CD4-positive, CD25-positive, alpha-beta regulatory T cell (primary cell): ENCODE data around the gene PERM1. TPM values are rescaled to one million over a fixed set of nuclear protein-coding genes. Genes with fewer than 3 reads are reported as not detected.

ENCODE experiments used
- ATAC-seq, 2 donors: fragments of 150-1000 bp; cut with Tn5 transposase; one replicate each; pipeline ENCODE4 v1.10.0; 2021; ENCODE audit warnings: low read depth in 2 of 2, moderate number of reproducible peaks in 2 of 2, moderate library complexity in 1 of 2
- DNase-seq, 3 donors: peaks; one replicate each; pipeline versions ENCODE4 v3.0.0 to v3.0.0-alpha.2; 2012 to 2022; ENCODE audit warnings: mixed read lengths in 1 of 3
- H3K27ac ChIP-seq: one replicate; pipeline ENCODE4 v1.7.0; 2013; ENCODE audit warnings: mild to moderate bottlenecking, low read length; ENCODE audit not compliant: insufficient read depth, poor library complexity, severe bottlenecking
- H3K27me3 ChIP-seq: one replicate; pipeline ENCODE4 v1.7.0; 2013; ENCODE audit warnings: low read length; ENCODE audit not compliant: control insufficient read depth, insufficient read depth
- H3K36me3 ChIP-seq: one replicate; pipeline ENCODE4 v1.7.0; 2013; ENCODE audit warnings: mild to moderate bottlenecking, low read length, moderate library complexity; ENCODE audit not compliant: control insufficient read depth, insufficient read depth
- H3K4me1 ChIP-seq: 2 replicates; pipeline ENCODE4 v1.7.0; 2013; ENCODE audit warnings: mild to moderate bottlenecking, low read length; ENCODE audit not compliant: insufficient read depth, control insufficient read depth, poor library complexity, severe bottlenecking
- H3K4me3 ChIP-seq: one replicate; pipeline ENCODE4 v1.7.0; 2013; ENCODE audit warnings: low read depth, mild to moderate bottlenecking, low read length, moderate library complexity
- H3K9me3 ChIP-seq, 2 experiments: 1 replicate in 1 of 2; 2 replicates in 1 of 2; pipeline ENCODE4 v1.7.0; 2013; ENCODE audit warnings: low read length in 2 of 2, mild to moderate bottlenecking in 1 of 2, moderate library complexity in 1 of 2; ENCODE audit not compliant: control insufficient read depth in 2 of 2
- H3K27ac Mint-ChIP-seq, 3 donors: one replicate each; pipeline ENCODE4 v1.8.0; 2020 to 2022; ENCODE audit warnings: mild to moderate bottlenecking in 3 of 3, mixed read lengths in 3 of 3, moderate library complexity in 2 of 3
- H3K27me3 Mint-ChIP-seq: one replicate; pipeline ENCODE4 v1.8.0; 2022; ENCODE audit warnings: mild to moderate bottlenecking, mixed read lengths
- H3K36me3 Mint-ChIP-seq: one replicate; pipeline ENCODE4 v1.8.0; 2020; ENCODE audit warnings: mixed read lengths
- H3K4me1 Mint-ChIP-seq, 4 donors: one replicate each; pipeline ENCODE4 v1.8.0; 2020 to 2022; ENCODE audit warnings: mixed read lengths in 4 of 4, mild to moderate bottlenecking in 1 of 4
- H3K4me3 Mint-ChIP-seq, 4 donors: one replicate each; pipeline ENCODE4 v1.8.0; 2020 to 2022; ENCODE audit warnings: mild to moderate bottlenecking in 4 of 4, mixed read lengths in 4 of 4, moderate library complexity in 3 of 4
- H3K9me3 Mint-ChIP-seq, 7 donors: one replicate each; pipeline ENCODE4 v1.8.0; 2020 to 2022; ENCODE audit warnings: mixed read lengths in 7 of 7, mild to moderate bottlenecking in 3 of 7, moderate library complexity in 2 of 7
- polyA plus RNA-seq, 4 donors: library from polyadenylated mRNA; unstranded; fragments of 300-500 nt; fragmentation: Illumina TruSeq; gene quantifications; one replicate each; pipeline ENCODE4 v1.2.3, GENCODE V29; 2021
- total RNA-seq: library from RNA; stranded (reverse); gene quantifications from one replicate; pipeline ENCODE4 v1.2.3, GENCODE V29; 2022

The PERM1 gene
- total and polyA plus RNA-seq, 5 donors from 2014 or later, result not detected

- DNase-seq, result no peak
- Mint-ChIP-seq H3K4me1 (peaks cover 0 to 10% (median 3%) of the 10 kb centered on the region in 4 donors), H3K36me3 (no peaks in the 10 kb centered on the region), H3K9me3 (no peaks in the 10 kb centered on the region), H3K27me3 (peaks cover 40% of the 10 kb centered on the region), H3K4me3 (no peak overlapping the region), H3K27ac (no peak overlapping the region)
- no peaks in the 10 kb centered on the region for H3K36me3 ChIP-seq
- no peak overlapping the region for H3K27ac ChIP-seq
- H3K4me1 ChIP-seq, result peaks cover 3% of the 10 kb centered on the region
- no peak for ATAC-seq
- H3K27me3 ChIP-seq, result peaks cover 2% of the 10 kb centered on the region
- no peaks in the 10 kb centered on the region for H3K9me3 ChIP-seq
- no peak overlapping the region for H3K4me3 ChIP-seq
Measured at GRCh38 chr1:930633-931138, 51.2 kb downstream of the PERM1 start.

- Mint-ChIP-seq H3K4me3 (no peak overlapping the region), H3K27me3 (peaks cover 39% of the 10 kb centered on the region), H3K4me1 (peaks cover 0 to 10% (median 3%) of the 10 kb centered on the region in 4 donors), H3K36me3 (no peaks in the 10 kb centered on the region), H3K27ac (no peak overlapping the region), H3K9me3 (no peaks in the 10 kb centered on the region)
- DNase-seq (no peak), ATAC-seq (no peak)
- no peaks in the 10 kb centered on the region for H3K9me3 ChIP-seq
- no peaks in the 10 kb centered on the region for H3K36me3 ChIP-seq
- no peak overlapping the region for H3K4me3 ChIP-seq
- peaks cover 2% of the 10 kb centered on the region for H3K27me3 ChIP-seq
- peaks cover 8% of the 10 kb centered on the region for H3K4me1 ChIP-seq
- H3K27ac ChIP-seq, result no peak overlapping the region
Measured at GRCh38 chr1:929712-930632, 51.9 kb downstream of the PERM1 start.

- no peak overlapping the region for H3K4me3 ChIP-seq
- Mint-ChIP-seq H3K27me3 (peaks cover 39% of the 10 kb centered on the region), H3K4me3 (no peak overlapping the region), H3K27ac (peak overlapping the region in 1 of 3 donors; percentile 38), H3K36me3 (no peaks in the 10 kb centered on the region), H3K9me3 (no peaks in the 10 kb centered on the region), H3K4me1 (peaks cover 0 to 9% (median 3%) of the 10 kb centered on the region in 4 donors)
- H3K27ac ChIP-seq, result no peak overlapping the region
- H3K9me3 ChIP-seq, result no peaks in the 10 kb centered on the region
- ATAC-seq (no peak), DNase-seq (no peak)
- H3K4me1 ChIP-seq, result peaks cover 14% of the 10 kb centered on the region
- peaks cover 2% of the 10 kb centered on the region for H3K27me3 ChIP-seq
- no peaks in the 10 kb centered on the region for H3K36me3 ChIP-seq
Measured at GRCh38 chr1:928825-929661, 52.9 kb downstream of the PERM1 start.

GRCh38 chr1:927748-928147, 54.1 kb downstream of the PERM1 start:
- H3K4me3 ChIP-seq, result no peak overlapping the region
- H3K4me1 ChIP-seq, result peaks cover 23% of the 10 kb centered on the region
- no peaks in the 10 kb centered on the region for H3K9me3 ChIP-seq
- H3K27ac ChIP-seq, result no peak overlapping the region
- ATAC-seq, result no peak
- peaks cover 0 to 1% (median 0%) of the 10 kb centered on the region in 7 donors for H3K9me3 Mint-ChIP-seq
- no peaks in the 10 kb centered on the region for H3K36me3 Mint-ChIP-seq
- H3K4me1 Mint-ChIP-seq, result peaks cover 0 to 16% (median 7%) of the 10 kb centered on the region in 4 donors
- DNase-seq, result no peak
- peaks cover 2% of the 10 kb centered on the region for H3K27me3 ChIP-seq
- no peak overlapping the region for H3K27ac Mint-ChIP-seq
- H3K27me3 Mint-ChIP-seq, result peaks cover 44% of the 10 kb centered on the region
- no peak overlapping the region for H3K4me3 Mint-ChIP-seq
- no peaks in the 10 kb centered on the region for H3K36me3 ChIP-seq

- no peak for DNase-seq
- Mint-ChIP-seq H3K4me1 (peaks cover 0 to 16% (median 7%) of the 10 kb centered on the region in 4 donors), H3K27me3 (peaks cover 46% of the 10 kb centered on the region), H3K4me3 (no peak overlapping the region), H3K36me3 (no peaks in the 10 kb centered on the region), H3K27ac (no peak overlapping the region), H3K9me3 (peaks cover 0 to 1% (median 0%) of the 10 kb centered on the region in 7 donors)
- H3K4me1 ChIP-seq, result peaks cover 23% of the 10 kb centered on the region
- no peak overlapping the region for H3K27ac ChIP-seq
- H3K36me3 ChIP-seq, result no peaks in the 10 kb centered on the region
- no peak overlapping the region for H3K4me3 ChIP-seq
- peaks cover 2% of the 10 kb centered on the region for H3K27me3 ChIP-seq
- H3K9me3 ChIP-seq, result no peaks in the 10 kb centered on the region
- no peak for ATAC-seq
Measured at GRCh38 chr1:927234-927633, 54.7 kb downstream of the PERM1 start.

GRCh38 chr1:925561-926421, 56.1 kb downstream of the PERM1 start:
- peaks cover 6% of the 10 kb centered on the region for H3K27me3 ChIP-seq
- ATAC-seq, result no peak
- no peak for DNase-seq
- H3K27ac ChIP-seq, result no peak overlapping the region
- peaks cover 29% of the 10 kb centered on the region for H3K4me1 ChIP-seq
- H3K36me3 ChIP-seq, result no peaks in the 10 kb centered on the region
- no peaks in the 10 kb centered on the region for H3K9me3 ChIP-seq
- Mint-ChIP-seq H3K27ac (no peak overlapping the region), H3K36me3 (no peaks in the 10 kb centered on the region), H3K27me3 (peaks cover 45% of the 10 kb centered on the region), H3K4me3 (peak overlapping the region; percentile 52 to 76 (median 70)), H3K4me1 (peaks cover 0 to 18% (median 8%) of the 10 kb centered on the region in 4 donors), H3K9me3 (peaks cover 0 to 1% (median 0%) of the 10 kb centered on the region in 7 donors)
- H3K4me3 ChIP-seq, result no peak overlapping the region
